Esophagus muscularis mucosa (tissue), 4 donors: Measurements from ENCODE around the gene KRTAP4-16.

Experiments
- EP300 ChIP-seq: sonication (generic); formaldehyde crosslinking; IDR thresholded peaks from one replicate; pipeline ENCODE4 v1.6.1; 2017; ENCODE audit warnings: antibody characterized with exemption
- POLR2A ChIP-seq: fragments of 450-650 bp; IDR thresholded peaks from one replicate; pipeline ENCODE4 v1.6.1; 2017; ENCODE audit warnings: antibody characterized with exemption, moderate library complexity, mild to moderate bottlenecking, low read depth
- POLR2AphosphoS5 ChIP-seq, 2 donors: sonication (generic); formaldehyde crosslinking; IDR thresholded peaks; one replicate each; pipeline ENCODE4 v1.6.1; 2017; ENCODE audit warnings: antibody characterized with exemption in 2 of 2
- TF ChIP-seq, protein P1 (sequence below), 3 experiments: fragments of 200-600 bp in 2 of 3; fragments of 450-650 bp in 1 of 3; sonication (generic) in 2 of 3; IDR thresholded peaks; one replicate each; pipeline ENCODE4 v1.5.1; 2017 to 2019; ENCODE audit warnings: antibody characterized with exemption in 3 of 3, mild to moderate bottlenecking in 2 of 3, moderate library complexity in 1 of 3

GRCh38 chr17:41116297-41116696, 14.3 kb upstream of the KRTAP4-16 start:
- no peak for TF ChIP-seq POLR2A
- TF ChIP-seq, protein P1, sequence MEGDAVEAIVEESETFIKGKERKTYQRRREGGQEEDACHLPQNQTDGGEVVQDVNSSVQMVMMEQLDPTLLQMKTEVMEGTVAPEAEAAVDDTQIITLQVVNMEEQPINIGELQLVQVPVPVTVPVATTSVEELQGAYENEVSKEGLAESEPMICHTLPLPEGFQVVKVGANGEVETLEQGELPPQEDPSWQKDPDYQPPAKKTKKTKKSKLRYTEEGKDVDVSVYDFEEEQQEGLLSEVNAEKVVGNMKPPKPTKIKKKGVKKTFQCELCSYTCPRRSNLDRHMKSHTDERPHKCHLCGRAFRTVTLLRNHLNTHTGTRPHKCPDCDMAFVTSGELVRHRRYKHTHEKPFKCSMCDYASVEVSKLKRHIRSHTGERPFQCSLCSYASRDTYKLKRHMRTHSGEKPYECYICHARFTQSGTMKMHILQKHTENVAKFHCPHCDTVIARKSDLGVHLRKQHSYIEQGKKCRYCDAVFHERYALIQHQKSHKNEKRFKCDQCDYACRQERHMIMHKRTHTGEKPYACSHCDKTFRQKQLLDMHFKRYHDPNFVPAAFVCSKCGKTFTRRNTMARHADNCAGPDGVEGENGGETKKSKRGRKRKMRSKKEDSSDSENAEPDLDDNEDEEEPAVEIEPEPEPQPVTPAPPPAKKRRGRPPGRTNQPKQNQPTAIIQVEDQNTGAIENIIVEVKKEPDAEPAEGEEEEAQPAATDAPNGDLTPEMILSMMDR (IDR thresholded peaks at IDR 0.05): no peak
- TF ChIP-seq POLR2AphosphoS5 (IDR thresholded peaks at IDR 0.05): no peak
- TF ChIP-seq EP300: no peak
